Activated CD4-positive, CD25-positive, alpha-beta regulatory T cell treated with anti-CD3 and anti-CD28 coated beads, Interleukin-2, amount 50 U/mL, for 72 hours (primary cell): Measurements from ENCODE around the gene ZFYVE28.
"Not testable (repeated sequence)": the region's sequence is repeated elsewhere in the genome, so short reads cannot be mapped to it uniquely, and the experiment has no call there.

Source experiments
- DNase-seq: peaks from one replicate; pipeline ENCODE4 v3.0.0; 2021

Gene ZFYVE28

GRCh38 chr4:2417765-2418649, at the start of gene ZFYVE28:
Gene ZFYVE28, minus strand, starts transcription at chr4:2418645. Its CDS starts 322 bp downstream, at chr4:2418323.
- DNase-seq = no peak

GRCh38 chr4:2465544-2465943, 47.1 kb upstream of the ZFYVE28 start:
- DNase-seq = not testable (repeated sequence)

GRCh38 chr4:2465032-2465431, 46.6 kb upstream of the ZFYVE28 start:
- DNase-seq = no peak

- DNase-seq = no peak
Observed at GRCh38 chr4:2462992-2463762, 44.7 kb upstream of the ZFYVE28 start.

- peak; percentile 64 for DNase-seq
Observed at GRCh38 chr4:2462218-2462991, 44.0 kb upstream of the ZFYVE28 start.

- no peak for DNase-seq
Observed at GRCh38 chr4:2461246-2461960, 43.0 kb upstream of the ZFYVE28 start.

GRCh38 chr4:2459589-2460349, 41.3 kb upstream of the ZFYVE28 start:
- no peak for DNase-seq

- no peak for DNase-seq
Observed at GRCh38 chr4:2458546-2459491, 40.4 kb upstream of the ZFYVE28 start.

- no peak for DNase-seq
Observed at GRCh38 chr4:2457481-2458295, 39.2 kb upstream of the ZFYVE28 start.

GRCh38 chr4:2451821-2452785, 33.7 kb upstream of the ZFYVE28 start:
- DNase-seq = no peak

GRCh38 chr4:2451036-2451520, 32.6 kb upstream of the ZFYVE28 start:
- DNase-seq = no peak

- no peak for DNase-seq
Observed at GRCh38 chr4:2450394-2451035, 32.1 kb upstream of the ZFYVE28 start.

- no peak for DNase-seq
Observed at GRCh38 chr4:2449511-2450392, 31.3 kb upstream of the ZFYVE28 start.

- no peak for DNase-seq
Observed at GRCh38 chr4:2449051-2449450, 30.6 kb upstream of the ZFYVE28 start.

- DNase-seq = no peak
Observed at GRCh38 chr4:2448589-2448988, 30.1 kb upstream of the ZFYVE28 start.
